Upper lobe of left lung (tissue), 6 donors: ENCODE results near the gene MYLIP. TPM values are rescaled to one million over a fixed set of nuclear protein-coding genes. Genes with fewer than 3 reads are reported as not detected.

Experiments used
- ATAC-seq, 2 donors: fragments of 200-7000 bp; cut with Tn5 transposase; one replicate each; pipeline ENCODE4 v1.9.1; 2022; ENCODE audit warnings: mild to moderate bottlenecking in 2 of 2, moderate library complexity in 2 of 2; ENCODE audit not compliant: low FRiP score in 2 of 2
- DNase-seq, 2 donors: peaks; one replicate each; pipeline ENCODE4 v3.0.0-alpha.2; 2019 to 2020
- H3K27ac ChIP-seq, 4 donors: fragments of 200-600 bp; sonication (generic); one replicate each; pipeline ENCODE4 v1.5.1; 2016 to 2019
- H3K27me3 ChIP-seq, 4 donors: fragments of 200-600 bp; sonication (generic); one replicate each; pipeline ENCODE4 v1.5.1; 2017 to 2019
- H3K36me3 ChIP-seq, 4 donors: fragments of 200-600 bp; sonication (generic); one replicate each; pipeline ENCODE4 v1.5.1; 2016 to 2019
- H3K4me1 ChIP-seq, 4 donors: fragments of 200-600 bp; sonication (generic); one replicate each; pipeline ENCODE4 v1.5.1; 2018 to 2019
- H3K4me3 ChIP-seq, 4 donors: fragments of 200-600 bp; sonication (generic); one replicate each; pipeline ENCODE4 v1.5.1; 2017 to 2019; ENCODE audit warnings: mild to moderate bottlenecking in 2 of 4, moderate library complexity in 1 of 4
- H3K9me3 ChIP-seq, 4 donors: fragments of 200-600 bp; sonication (generic); one replicate each; pipeline ENCODE4 v1.5.1; 2018 to 2019
- EP300 ChIP-seq, 4 donors: sonication (generic); formaldehyde crosslinking; IDR thresholded peaks; one replicate each; pipeline ENCODE4 v1.5.1; 2017; ENCODE audit warnings: antibody characterized with exemption in 4 of 4, control low read depth in 2 of 4
- POLR2A ChIP-seq, 4 donors: fragments of 450-650 bp; IDR thresholded peaks; one replicate each; pipeline ENCODE4 v1.5.1; 2016 to 2017; ENCODE audit warnings: antibody characterized with exemption in 4 of 4, mild to moderate bottlenecking in 2 of 4
- POLR2AphosphoS5 ChIP-seq, 2 donors: sonication (generic); formaldehyde crosslinking; IDR thresholded peaks; one replicate each; pipeline ENCODE4 v1.5.1; 2017; ENCODE audit warnings: antibody characterized with exemption in 2 of 2
- WGBS, 2 donors: methylation state at CpG; one replicate each; pipeline ENCODE4 v1.1.5; 2017 to 2018; 5-methylcytosine and 5-hydroxymethylcytosine counted together
- total RNA-seq, 6 donors: library from RNA; depleted of rRNA in 4 of 6; stranded (reverse); fragments of >200 nt in 4 of 6; gene quantifications; one replicate each; pipeline versions ENCODE4 v1.1.0 to v1.2.1, GENCODE V29; 2016 to 2021
- TF ChIP-seq, protein P1 (sequence below), 6 experiments: fragments of 450-650 bp in 4 of 6; fragments of 200-600 bp in 2 of 6; sonication (generic) in 2 of 6; IDR thresholded peaks; one replicate each; pipeline ENCODE4 v1.5.1; 2016 to 2019; ENCODE audit warnings: antibody characterized with exemption in 6 of 6
- donor health status: DM: no; HTN: no; CAD: no; lungs with moderate emphysema.
- donor health status: DM: no; HTN: yes; CAD: no; lungs with severe emphysema.

Gene MYLIP
- total RNA-seq, 6 donors from 2014 or later = 29.9 to 95.3 (median 43.9) TPM

DNA sequence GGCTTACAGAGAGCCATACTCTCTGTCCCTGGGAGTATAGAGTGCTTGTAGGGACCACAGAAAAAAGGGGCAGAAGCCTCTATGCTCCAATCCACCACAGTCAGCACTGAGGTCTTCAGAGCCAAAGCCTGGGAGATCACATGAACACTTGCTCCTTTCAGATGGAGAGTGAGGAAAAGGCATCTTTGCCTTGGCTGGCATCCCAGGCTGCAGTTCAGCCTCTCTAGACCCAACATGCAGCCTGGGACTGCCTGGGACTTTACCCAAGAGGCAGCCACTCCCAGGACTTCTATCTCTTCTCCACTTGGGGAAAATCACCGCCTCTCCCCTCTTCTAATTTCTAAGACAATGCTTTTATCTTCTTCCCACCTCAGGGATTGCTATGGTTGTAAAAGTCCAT is 46.5 kb upstream of the MYLIP start:
- 73 to 94% methylated on average over 1 of the region's 1 CpG for WGBS, 2 donors
- H3K36me3 ChIP-seq = no peaks in the 10 kb centered on the region
- H3K4me3 ChIP-seq = no peak overlapping the region
- DNase-seq = no peak
- TF ChIP-seq, protein P1, sequence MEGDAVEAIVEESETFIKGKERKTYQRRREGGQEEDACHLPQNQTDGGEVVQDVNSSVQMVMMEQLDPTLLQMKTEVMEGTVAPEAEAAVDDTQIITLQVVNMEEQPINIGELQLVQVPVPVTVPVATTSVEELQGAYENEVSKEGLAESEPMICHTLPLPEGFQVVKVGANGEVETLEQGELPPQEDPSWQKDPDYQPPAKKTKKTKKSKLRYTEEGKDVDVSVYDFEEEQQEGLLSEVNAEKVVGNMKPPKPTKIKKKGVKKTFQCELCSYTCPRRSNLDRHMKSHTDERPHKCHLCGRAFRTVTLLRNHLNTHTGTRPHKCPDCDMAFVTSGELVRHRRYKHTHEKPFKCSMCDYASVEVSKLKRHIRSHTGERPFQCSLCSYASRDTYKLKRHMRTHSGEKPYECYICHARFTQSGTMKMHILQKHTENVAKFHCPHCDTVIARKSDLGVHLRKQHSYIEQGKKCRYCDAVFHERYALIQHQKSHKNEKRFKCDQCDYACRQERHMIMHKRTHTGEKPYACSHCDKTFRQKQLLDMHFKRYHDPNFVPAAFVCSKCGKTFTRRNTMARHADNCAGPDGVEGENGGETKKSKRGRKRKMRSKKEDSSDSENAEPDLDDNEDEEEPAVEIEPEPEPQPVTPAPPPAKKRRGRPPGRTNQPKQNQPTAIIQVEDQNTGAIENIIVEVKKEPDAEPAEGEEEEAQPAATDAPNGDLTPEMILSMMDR (IDR thresholded peaks at IDR 0.05) = no peak
- no peak overlapping the region for H3K27ac ChIP-seq
- no peak for ATAC-seq
- no peaks in the 10 kb centered on the region for H3K4me1 ChIP-seq
- H3K9me3 ChIP-seq = no peaks in the 10 kb centered on the region
- H3K27me3 ChIP-seq = no peaks in the 10 kb centered on the region

DNA sequence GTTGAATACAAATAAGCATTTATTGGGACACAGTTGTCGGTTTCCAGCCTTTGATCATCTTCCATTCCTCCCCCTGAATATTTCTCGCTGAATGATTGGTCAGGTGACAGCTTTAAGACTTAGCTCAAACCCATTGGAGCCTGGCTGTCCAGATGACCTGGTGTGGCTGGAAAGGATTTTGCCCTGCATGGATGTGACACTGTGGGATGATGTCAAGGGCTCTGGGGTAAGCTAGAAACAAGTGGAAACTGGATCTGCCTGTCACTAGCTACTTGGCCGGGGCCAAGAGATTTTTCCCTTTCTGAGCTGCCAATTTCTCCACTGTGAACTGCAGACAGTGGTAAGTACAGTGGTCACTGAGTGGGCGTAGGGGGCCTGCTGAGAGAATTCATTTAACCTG is 41.9 kb upstream of the MYLIP start:
- ATAC-seq = no peak
- H3K4me1 ChIP-seq = peaks cover 0 to 4% (median under 1%) of the 10 kb centered on the region in 4 donors
- no peak overlapping the region for H3K4me3 ChIP-seq
- no peak for TF ChIP-seq POLR2A (IDR thresholded peaks at IDR 0.05)
- TF ChIP-seq POLR2AphosphoS5 (IDR thresholded peaks at IDR 0.05) = no peak
- TF ChIP-seq EP300 (IDR thresholded peaks at IDR 0.05) = no peak
- TF ChIP-seq, protein P1 (IDR thresholded peaks at IDR 0.05) = no peak
- no peaks in the 10 kb centered on the region for H3K27me3 ChIP-seq
- DNase-seq = no peak
- H3K36me3 ChIP-seq = no peaks in the 10 kb centered on the region
- 68 to 73% methylated on average over 4 of the region's 4 CpGs for WGBS, 2 donors
- no peaks in the 10 kb centered on the region for H3K9me3 ChIP-seq
- no peak overlapping the region for H3K27ac ChIP-seq

DNA sequence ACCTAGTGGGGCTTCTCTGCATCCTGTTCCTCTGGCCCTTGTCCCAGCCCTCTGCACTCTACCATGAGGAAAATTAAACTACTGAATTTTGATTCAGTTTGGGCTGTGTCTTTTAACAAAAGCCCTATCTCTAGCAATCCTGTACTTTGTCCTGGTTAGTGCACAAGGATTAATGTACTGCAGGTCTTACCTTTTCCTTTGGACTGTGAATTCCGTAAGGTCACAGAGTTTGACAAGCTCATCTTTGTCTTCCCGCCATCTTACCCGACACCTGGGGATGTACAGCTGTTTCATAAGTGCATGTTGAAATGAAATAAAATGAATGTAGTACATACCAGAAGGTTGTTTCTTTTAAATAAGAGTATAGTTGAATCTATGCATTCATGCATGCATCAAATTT is 41.5 kb upstream of the MYLIP start:
- no peaks in the 10 kb centered on the region for H3K27me3 ChIP-seq
- DNase-seq (no peak), ATAC-seq (no peak)
- WGBS, 2 donors = 93 to 100% methylated on average over 3 of the region's 3 CpGs
- no peaks in the 10 kb centered on the region for H3K36me3 ChIP-seq
- H3K4me3 ChIP-seq = no peak overlapping the region
- no peak overlapping the region for H3K27ac ChIP-seq
- H3K9me3 ChIP-seq = no peaks in the 10 kb centered on the region
- no peak for TF ChIP-seq EP300 (IDR thresholded peaks at IDR 0.05)
- TF ChIP-seq POLR2A (IDR thresholded peaks at IDR 0.05) = no peak
- TF ChIP-seq POLR2AphosphoS5 (IDR thresholded peaks at IDR 0.05) = no peak
- TF ChIP-seq, protein P1 (IDR thresholded peaks at IDR 0.05) = no peak
- H3K4me1 ChIP-seq = peaks cover 0 to 5% (median 2%) of the 10 kb centered on the region in 4 donors

DNA sequence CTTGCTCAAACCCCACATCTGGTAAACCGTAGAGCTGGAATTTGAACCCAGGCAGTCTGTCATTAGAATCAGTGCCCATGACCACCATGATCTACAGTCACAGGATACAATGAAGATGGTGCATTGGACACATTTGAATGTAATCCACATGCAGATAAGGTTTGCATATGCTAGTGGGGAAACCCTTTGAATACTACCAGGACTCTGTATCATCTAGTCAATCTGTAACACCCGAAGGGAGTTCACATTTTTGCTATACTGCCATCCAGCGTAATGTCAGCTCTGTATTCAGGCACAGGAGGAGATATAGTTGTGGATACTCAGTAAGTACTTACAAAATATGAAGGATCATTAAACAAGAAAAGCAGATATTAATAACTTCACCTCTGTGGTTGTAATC is 40.5 kb upstream of the MYLIP start:
- Histone ChIP-seq H3K4me1 (peaks cover 0 to 8% (median 2%) of the 10 kb centered on the region in 4 donors), H3K27ac (no peak overlapping the region), H3K27me3 (no peaks in the 10 kb centered on the region), H3K36me3 (no peaks in the 10 kb centered on the region), H3K4me3 (no peak overlapping the region), H3K9me3 (no peaks in the 10 kb centered on the region)
- ATAC-seq (no peak), DNase-seq (no peak)
- 95 to 99% methylated on average over 3 of the region's 3 CpGs for WGBS, 2 donors
- TF ChIP-seq POLR2A (IDR thresholded peaks at IDR 0.05) (no peak), POLR2AphosphoS5 (IDR thresholded peaks at IDR 0.05) (no peak), EP300 (IDR thresholded peaks at IDR 0.05) (no peak)
- TF ChIP-seq, protein P1 (IDR thresholded peaks at IDR 0.05) = no peak

DNA sequence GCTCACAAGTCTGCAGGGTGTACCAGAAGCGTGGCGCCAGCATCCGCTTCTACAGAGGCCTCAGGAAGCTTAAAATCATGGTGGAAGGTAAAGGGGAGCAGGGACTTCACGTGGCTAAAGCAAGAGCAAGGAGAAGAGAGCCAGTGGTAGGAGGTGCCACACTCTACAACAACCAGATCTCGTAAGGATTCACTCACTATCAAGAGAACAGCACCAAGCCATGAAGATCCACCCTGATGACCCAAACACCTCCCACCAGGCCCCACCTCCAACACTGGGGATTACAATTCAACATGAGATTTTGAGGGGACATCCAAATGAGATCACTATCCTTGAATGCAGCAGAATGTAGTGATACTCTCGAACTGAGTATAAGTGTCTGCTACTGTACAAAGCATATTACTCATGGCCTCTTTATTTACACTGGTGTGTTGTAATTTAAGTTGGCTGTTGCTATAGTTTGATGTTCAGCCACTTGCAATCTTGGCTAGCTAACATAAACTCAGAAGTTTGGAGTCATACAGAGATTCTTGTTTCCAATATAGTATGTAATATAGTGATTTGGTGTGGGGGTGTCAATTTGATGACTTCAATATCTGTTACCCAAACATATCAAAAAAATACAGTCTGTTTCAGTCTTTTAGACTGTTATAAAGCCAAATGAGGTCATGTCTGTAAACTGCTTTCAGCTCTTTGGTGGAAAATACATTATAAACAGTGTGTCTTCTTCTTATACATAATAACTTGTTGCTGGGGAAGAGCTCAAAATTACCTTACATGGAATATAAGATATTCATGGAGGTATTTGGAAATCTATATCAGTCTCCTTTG is 39.4 kb upstream of the MYLIP start:
- TF ChIP-seq POLR2AphosphoS5 (IDR thresholded peaks at IDR 0.05) (no peak), POLR2A (IDR thresholded peaks at IDR 0.05) (no peak), EP300 (IDR thresholded peaks at IDR 0.05) (no peak)
- TF ChIP-seq, protein P1 (IDR thresholded peaks at IDR 0.05) = no peak
- H3K4me3 ChIP-seq = no peak overlapping the region
- ATAC-seq (peak in 1 of 2 donors; percentile 29), DNase-seq (no peak)
- H3K4me1 ChIP-seq = peaks cover 0 to 8% (median 2%) of the 10 kb centered on the region in 4 donors
- 77 to 81% methylated on average over 6 of the region's 6 CpGs for WGBS, 2 donors
- no peaks in the 10 kb centered on the region for H3K36me3 ChIP-seq
- H3K9me3 ChIP-seq = no peaks in the 10 kb centered on the region
- no peaks in the 10 kb centered on the region for H3K27me3 ChIP-seq
- no peak overlapping the region for H3K27ac ChIP-seq
